AG10803 (cell line): ENCODE measurements around the gene KRTAP23-1.

Experiments used
- DNase-seq: peaks from one replicate; pipeline ENCODE4 v3.0.0; 2010; ENCODE audit warnings: low read depth
- H3K4me3 ChIP-seq: 2 replicates; pipeline ENCODE4 v1.5.1; 2011; ENCODE audit warnings: mild to moderate bottlenecking, low read length, control low read depth
- TF ChIP-seq, protein P1 (sequence below): conservative IDR thresholded peaks from 2 replicates; pipeline ENCODE4 v1.5.1; 2011; ENCODE audit warnings: mild to moderate bottlenecking, low read length, control low read depth, inconsistent platforms

Gene KRTAP23-1, protein sequence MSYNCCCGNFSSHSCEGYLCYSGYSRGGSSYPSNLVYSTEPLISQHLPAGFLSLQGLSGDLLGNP

DNA sequence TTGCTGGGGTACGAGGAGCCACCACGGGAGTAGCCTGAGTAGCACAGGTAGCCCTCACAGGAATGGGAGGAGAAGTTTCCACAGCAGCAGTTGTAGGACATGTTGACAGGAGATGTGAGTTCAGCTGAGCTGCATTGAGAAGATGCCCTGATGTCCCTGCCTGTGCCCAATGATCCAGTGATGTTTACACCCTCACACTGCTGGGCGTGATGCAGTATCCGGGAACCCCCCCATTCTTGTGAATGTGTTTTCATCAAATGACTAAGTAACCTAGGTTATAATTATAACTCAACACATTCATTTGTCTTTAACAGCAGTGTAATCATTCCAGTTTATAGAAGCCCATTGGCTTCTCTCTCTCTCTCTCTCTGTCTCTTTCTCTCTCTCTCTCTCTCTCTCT lies at the start of gene KRTAP23-1:
Gene KRTAP23-1, minus strand, starts transcription at position 101 of the 400 bp plus-strand sequence. Its CDS starts 0 bp downstream, at position 101.
- no peak for DNase-seq
- TF ChIP-seq, protein P1, sequence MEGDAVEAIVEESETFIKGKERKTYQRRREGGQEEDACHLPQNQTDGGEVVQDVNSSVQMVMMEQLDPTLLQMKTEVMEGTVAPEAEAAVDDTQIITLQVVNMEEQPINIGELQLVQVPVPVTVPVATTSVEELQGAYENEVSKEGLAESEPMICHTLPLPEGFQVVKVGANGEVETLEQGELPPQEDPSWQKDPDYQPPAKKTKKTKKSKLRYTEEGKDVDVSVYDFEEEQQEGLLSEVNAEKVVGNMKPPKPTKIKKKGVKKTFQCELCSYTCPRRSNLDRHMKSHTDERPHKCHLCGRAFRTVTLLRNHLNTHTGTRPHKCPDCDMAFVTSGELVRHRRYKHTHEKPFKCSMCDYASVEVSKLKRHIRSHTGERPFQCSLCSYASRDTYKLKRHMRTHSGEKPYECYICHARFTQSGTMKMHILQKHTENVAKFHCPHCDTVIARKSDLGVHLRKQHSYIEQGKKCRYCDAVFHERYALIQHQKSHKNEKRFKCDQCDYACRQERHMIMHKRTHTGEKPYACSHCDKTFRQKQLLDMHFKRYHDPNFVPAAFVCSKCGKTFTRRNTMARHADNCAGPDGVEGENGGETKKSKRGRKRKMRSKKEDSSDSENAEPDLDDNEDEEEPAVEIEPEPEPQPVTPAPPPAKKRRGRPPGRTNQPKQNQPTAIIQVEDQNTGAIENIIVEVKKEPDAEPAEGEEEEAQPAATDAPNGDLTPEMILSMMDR, result no peak
- no peak within 1 kb of the TSS for H3K4me3 ChIP-seq

GRCh38 chr21:30395731-30396130 lies 47.3 kb upstream of the KRTAP23-1 start, which contains the start of gene KRTAP13-1:
TSS of gene KRTAP13-1 (plus strand) at chr21:30396031. CDS start at chr21:30396087, 56 bp downstream.
- TF ChIP-seq, protein P1, result no peak

DNA sequence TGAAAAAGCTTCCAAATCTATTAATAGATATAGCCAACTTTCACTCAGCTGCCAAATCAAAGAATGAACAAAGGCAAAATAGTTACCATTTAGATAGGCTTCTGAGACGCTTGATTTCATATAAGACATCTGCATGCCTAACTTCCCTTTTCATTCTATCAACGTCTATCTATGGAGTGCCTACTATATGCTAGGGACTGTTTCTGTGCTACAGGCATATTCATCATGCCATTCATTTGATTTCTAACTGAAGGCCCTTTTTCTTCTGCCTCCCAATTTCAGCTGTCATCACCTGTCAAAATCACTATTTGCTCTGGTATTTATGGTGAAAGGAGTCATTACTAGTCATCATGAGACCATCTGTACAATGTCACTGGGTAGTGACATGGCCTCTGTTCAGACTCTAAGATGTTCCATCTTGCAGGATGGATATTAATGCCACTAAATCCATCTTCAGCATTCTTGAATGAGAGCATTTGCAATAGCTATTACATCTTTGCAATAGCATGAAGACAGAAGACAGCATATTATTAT lies 43.2 kb upstream of the KRTAP23-1 start:
- TF ChIP-seq, protein P1, result no peak
- no peak overlapping the region for H3K4me3 ChIP-seq
- DNase-seq, result no peak

More at GRCh38 chr21:30395731-30396130, 47.3 kb upstream of the KRTAP23-1 start, which contains the start of gene KRTAP13-1:
- DNase-seq, result no peak
- H3K4me3 ChIP-seq, result no peak within 1 kb of the TSS

GRCh38 chr21:30382201-30382600 lies 33.8 kb upstream of the KRTAP23-1 start:
- no peak for DNase-seq
- no peak overlapping the region for H3K4me3 ChIP-seq
- TF ChIP-seq, protein P1, result no peak

DNA sequence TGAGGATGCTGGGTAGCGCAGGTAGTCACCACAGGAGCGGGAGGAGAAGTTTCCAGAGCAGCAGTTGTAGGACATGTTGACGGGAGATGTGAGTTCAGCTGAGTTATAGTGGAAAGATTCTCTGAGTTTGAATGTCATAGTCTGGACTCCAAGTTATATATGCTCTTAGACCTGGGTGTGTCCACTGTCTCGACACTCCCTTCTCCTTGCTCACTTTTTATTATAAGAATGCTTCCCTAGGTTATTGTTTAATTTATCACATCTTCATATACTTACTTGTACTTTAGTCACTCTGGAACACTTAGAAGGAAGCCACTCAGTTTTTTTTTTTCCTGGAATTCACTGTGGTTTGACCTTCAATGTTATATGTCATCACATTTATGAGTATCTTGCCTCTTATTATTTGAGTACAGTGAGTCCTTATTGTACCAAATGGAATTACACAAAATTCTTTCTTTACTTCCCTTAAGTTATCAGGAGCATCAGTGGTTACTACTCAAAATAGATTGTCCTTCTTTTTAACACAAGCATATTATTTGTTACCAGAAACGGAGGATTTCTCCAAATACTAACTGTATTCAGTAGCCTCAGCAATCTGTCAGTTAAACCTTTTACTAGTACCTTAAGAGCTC lies 23.8 kb upstream of the KRTAP23-1 start, which contains the start of gene KRTAP13-2:
Gene KRTAP13-2, minus strand, starts transcription at position 133 of the 632 bp plus-strand sequence. Its CDS starts 58 bp downstream, at position 75.
- DNase-seq, result no peak
- TF ChIP-seq, protein P1, result no peak
- H3K4me3 ChIP-seq, result no peak within 1 kb of the TSS

DNA sequence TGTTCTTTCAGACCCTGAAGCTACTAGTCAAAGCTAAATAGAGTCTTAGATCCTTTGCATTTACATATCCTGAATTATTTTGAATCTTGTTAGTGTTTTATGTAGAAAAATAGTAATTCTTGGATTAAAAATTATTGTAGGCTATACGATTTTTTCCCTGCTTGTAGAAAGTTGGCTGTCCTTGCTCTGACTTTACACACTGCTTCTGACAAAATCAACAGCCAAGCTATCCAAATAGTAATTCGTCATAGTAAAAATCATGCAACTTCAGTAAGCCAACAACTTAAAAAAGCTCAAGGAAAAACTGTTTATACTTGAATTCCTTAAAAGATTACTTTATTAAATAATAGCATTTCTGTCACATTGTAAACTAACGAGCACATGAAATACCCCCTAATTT lies 7.5 kb upstream of the KRTAP23-1 start:
- DNase-seq, result no peak
- no peak overlapping the region for H3K4me3 ChIP-seq
- TF ChIP-seq, protein P1, result no peak
